NCI-H1105 treated with DMSO at 0.1 percent for 48 hours (cell line): ENCODE results near the gene IFNK.
A peak's percentile ranks its signal among the peaks of the same experiment; 100 is the strongest.

Experiments
- DNase-seq: peaks from one replicate; lab custom pipeline; 2025; lab: John Stamatoyannopoulos, UW

IFNK gene

GRCh38 chr9:27573634-27574590 is 49.8 kb downstream of the IFNK start:
- DNase-seq = peak; percentile 100
